ENCODE results near the gene FGF6. TPM values are rescaled to one million over a fixed set of nuclear protein-coding genes. Genes with fewer than 3 reads are reported as not detected.

The FGF6 gene
- total and polyA plus RNA-seq, 2 of the 13 experiments (the other 11 are each of a cell fraction or from before 2014, with no cell fraction given): not detected

DNA sequence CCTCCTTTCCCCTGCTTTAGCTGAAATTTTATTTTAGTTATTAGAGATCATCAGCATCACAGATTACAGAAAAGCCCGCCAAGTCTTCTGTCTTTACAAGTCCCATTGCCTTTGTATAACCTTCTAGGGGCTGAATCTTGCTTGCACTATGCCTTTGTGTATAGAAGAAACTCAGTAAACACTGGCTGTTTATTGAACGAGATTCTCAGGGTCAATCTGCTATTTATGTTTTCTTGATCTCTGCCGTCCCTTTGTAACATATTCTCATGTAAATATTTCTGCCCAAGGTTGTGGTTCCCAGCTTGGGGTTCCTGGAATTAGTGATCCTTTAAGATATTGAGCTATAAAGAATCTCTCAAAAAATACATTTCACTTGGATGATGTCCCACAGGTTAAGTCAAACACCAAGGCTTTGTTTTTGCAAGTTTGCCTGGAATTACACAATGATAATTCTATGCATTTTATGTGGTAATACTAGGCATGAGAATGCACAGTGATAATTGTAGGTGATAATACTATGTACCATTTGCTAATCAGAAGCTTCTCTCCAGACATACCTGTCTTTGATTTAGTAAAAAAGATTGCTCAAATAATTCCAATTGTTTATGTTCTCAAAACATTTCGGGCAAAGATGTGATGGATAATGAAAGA is 40.6 kb upstream of the FGF6 start (continued):
- TF ChIP-seq, protein P1, sequence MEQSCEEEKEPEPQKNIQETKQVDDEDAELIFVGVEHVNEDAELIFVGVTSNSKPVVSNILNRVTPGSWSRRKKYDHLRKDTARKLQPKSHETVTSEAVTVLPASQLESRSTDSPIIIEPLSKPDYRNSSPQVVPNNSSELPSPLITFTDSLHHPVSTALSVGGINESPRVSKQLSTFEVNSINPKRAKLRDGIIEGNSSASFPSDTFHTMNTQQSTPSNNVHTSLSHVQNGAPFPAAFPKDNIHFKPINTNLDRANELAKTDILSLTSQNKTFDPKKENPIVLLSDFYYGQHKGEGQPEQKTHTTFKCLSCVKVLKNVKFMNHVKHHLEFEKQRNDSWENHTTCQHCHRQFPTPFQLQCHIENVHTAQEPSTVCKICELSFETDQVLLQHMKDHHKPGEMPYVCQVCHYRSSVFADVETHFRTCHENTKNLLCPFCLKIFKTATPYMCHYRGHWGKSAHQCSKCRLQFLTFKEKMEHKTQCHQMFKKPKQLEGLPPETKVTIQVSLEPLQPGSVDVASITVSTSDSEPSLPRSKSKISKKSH (CRISPR knock-in tag; IDR thresholded peaks at IDR 0.05; ENCODE audit: borderline replicate concordance): no peak
- TF ChIP-seq RCOR2 (CRISPR knock-in tag; IDR thresholded peaks at IDR 0.05) (0 out of 2 replicates have a peak, but pooled peaks have one; percentile 65), ZFP36 (IDR thresholded peaks at IDR 0.05; ENCODE audit: borderline replicate concordance, low read depth, low read length, partially characterized antibody) (peak; percentile 64), HNF4A (CRISPR knock-in tag; IDR thresholded peaks at IDR 0.05) (peak; percentile 62), SOX6 (IDR thresholded peaks at IDR 0.05) (no peak), SOX6 (CRISPR knock-in tag; IDR thresholded peaks at IDR 0.05) (peak; percentile 92), SAP130 (CRISPR knock-in tag; IDR thresholded peaks at IDR 0.05; ENCODE audit: low read depth) (0 out of 2 replicates have a peak, but pooled peaks have one; percentile 13), KLF16 (CRISPR knock-in tag; IDR thresholded peaks at IDR 0.05) (peak in 1 of 2 experiments; percentile 58; a peak in 1 of 4 replicates), MIER3 (CRISPR knock-in tag; IDR thresholded peaks at IDR 0.05; ENCODE audit: borderline replicate concordance) (peak; percentile 58; the same call in 1 of the 2 replicates), AGO1 (IDR thresholded peaks at IDR 0.05; ENCODE audit: low read depth, low read length, poor library complexity, severe bottlenecking) (no peak), FOXA1 (IDR thresholded peaks at IDR 0.05) (peak; percentile 96), FOXA1 (CRISPR knock-in tag; IDR thresholded peaks at IDR 0.05) (peak; percentile 92), REL (CRISPR knock-in tag; conservative IDR thresholded peaks at IDR 0.05) (no peak), FOXA3 (CRISPR knock-in tag; IDR thresholded peaks at IDR 0.05) (peak; percentile 98), NCOA2 (CRISPR knock-in tag; IDR thresholded peaks at IDR 0.05) (peak; percentile 95), NR2F6 (IDR thresholded peaks at IDR 0.05) (peak; percentile 71), NR2F6 (CRISPR knock-in tag; IDR thresholded peaks at IDR 0.05) (0 out of 2 replicates have a peak, but pooled peaks have one; percentile 7), CREM (IDR thresholded peaks at IDR 0.05) (peak; percentile 78), CREM (CRISPR knock-in tag; IDR thresholded peaks at IDR 0.05) (no peak), NR2C2 (CRISPR knock-in tag; IDR thresholded peaks at IDR 0.05; ENCODE audit: borderline replicate concordance) (peak; percentile 32; the same call in 1 of the 2 replicates)
- TF ChIP-seq, protein P2, sequence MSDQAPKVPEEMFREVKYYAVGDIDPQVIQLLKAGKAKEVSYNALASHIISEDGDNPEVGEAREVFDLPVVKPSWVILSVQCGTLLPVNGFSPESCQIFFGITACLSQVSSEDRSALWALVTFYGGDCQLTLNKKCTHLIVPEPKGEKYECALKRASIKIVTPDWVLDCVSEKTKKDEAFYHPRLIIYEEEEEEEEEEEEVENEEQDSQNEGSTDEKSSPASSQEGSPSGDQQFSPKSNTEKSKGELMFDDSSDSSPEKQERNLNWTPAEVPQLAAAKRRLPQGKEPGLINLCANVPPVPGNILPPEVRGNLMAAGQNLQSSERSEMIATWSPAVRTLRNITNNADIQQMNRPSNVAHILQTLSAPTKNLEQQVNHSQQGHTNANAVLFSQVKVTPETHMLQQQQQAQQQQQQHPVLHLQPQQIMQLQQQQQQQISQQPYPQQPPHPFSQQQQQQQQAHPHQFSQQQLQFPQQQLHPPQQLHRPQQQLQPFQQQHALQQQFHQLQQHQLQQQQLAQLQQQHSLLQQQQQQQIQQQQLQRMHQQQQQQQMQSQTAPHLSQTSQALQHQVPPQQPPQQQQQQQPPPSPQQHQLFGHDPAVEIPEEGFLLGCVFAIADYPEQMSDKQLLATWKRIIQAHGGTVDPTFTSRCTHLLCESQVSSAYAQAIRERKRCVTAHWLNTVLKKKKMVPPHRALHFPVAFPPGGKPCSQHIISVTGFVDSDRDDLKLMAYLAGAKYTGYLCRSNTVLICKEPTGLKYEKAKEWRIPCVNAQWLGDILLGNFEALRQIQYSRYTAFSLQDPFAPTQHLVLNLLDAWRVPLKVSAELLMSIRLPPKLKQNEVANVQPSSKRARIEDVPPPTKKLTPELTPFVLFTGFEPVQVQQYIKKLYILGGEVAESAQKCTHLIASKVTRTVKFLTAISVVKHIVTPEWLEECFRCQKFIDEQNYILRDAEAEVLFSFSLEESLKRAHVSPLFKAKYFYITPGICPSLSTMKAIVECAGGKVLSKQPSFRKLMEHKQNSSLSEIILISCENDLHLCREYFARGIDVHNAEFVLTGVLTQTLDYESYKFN (CRISPR knock-in tag; conservative IDR thresholded peaks at IDR 0.05): peak; percentile 83
- TF ChIP-seq, protein P3, sequence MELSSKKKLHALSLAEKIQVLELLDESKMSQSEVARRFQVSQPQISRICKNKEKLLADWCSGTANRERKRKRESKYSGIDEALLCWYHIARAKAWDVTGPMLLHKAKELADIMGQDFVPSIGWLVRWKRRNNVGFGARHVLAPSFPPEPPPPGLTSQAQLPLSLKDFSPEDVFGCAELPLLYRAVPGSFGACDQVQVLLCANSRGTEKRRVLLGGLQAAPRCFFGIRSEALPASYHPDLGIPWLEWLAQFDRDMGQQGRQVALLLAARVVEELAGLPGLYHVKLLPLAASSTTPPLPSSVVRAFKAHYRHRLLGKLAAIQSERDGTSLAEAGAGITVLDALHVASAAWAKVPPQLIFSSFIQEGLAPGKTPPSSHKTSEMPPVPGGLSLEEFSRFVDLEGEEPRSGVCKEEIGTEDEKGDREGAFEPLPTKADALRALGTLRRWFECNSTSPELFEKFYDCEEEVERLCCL (CRISPR knock-in tag; IDR thresholded peaks at IDR 0.05; ENCODE audit: borderline replicate concordance): no peak
